Adrenal gland (tissue), 12 donors: ENCODE measurements around the gene SLC44A5. TPM values are rescaled to one million over a fixed set of nuclear protein-coding genes. Genes with fewer than 3 reads are reported as not detected.

Experiments used
- DNase-seq, 7 donors: peaks; one replicate each; pipeline ENCODE4 v3.0.0-alpha.2; 2019 to 2020
- H3K27ac ChIP-seq, 5 donors: fragments of 200-600 bp; sonication (generic) in 4 of 5; 1 replicate in 3 of 5; 2 replicates in 2 of 5; pipeline versions ENCODE4 v1.5.1 to v1.8.0; 2016 to 2020; ENCODE audit warnings: mild to moderate bottlenecking in 1 of 5
- H3K27me3 ChIP-seq: fragments of 200-600 bp; 2 replicates; pipeline ENCODE4 v1.8.0; 2021
- H3K36me3 ChIP-seq, 2 donors: fragments of 200-600 bp; replicated peaks in 1 of 2; 1 replicate in 1 of 2; 2 replicates in 1 of 2; pipeline versions ENCODE4 v1.5.1 to v1.8.0; 2018 to 2022
- H3K4me1 ChIP-seq, 2 donors: fragments of 200-600 bp; replicated peaks in 1 of 2; 1 replicate in 1 of 2; 2 replicates in 1 of 2; pipeline versions ENCODE4 v1.5.1 to v1.8.0; 2018 to 2021
- H3K4me3 ChIP-seq, 4 donors: fragments of 200-600 bp; sonication (generic) in 3 of 4; one replicate each; pipeline ENCODE4 v1.5.1; 2016 to 2018
- H3K9me3 ChIP-seq, 3 donors: fragments of 200-600 bp; sonication (generic) in 1 of 3; replicated peaks in 1 of 3; 1 replicate in 2 of 3; 2 replicates in 1 of 3; pipeline versions ENCODE4 v1.5.1 to v1.8.0; 2016 to 2021
- POLR2A ChIP-seq, 2 donors: fragments of 450-650 bp; IDR thresholded peaks; one replicate each; pipeline ENCODE4 v1.6.1; 2017; ENCODE audit warnings: antibody characterized with exemption in 2 of 2, mild to moderate bottlenecking in 2 of 2, moderate library complexity in 1 of 2
- WGBS, 4 donors: extraction: QIAGEN DNeasy Blood & Tissue Kit in 2 of 4; methylation state at CpG; one replicate each; pipeline versions ENCODE4 v1.1.5 to v1.1.7; 2013 to 2017; 5-methylcytosine and 5-hydroxymethylcytosine counted together
- intact Hi-C, 2 donors: fragments of 100-400 bp; cut with DNase I; formaldehyde crosslinking; loops; one replicate each; pipeline versions ENCODE4 v1.14.1 to v1.15.0; 2022 to 2023
- polyA plus RNA-seq, 3 donors: library from polyadenylated mRNA; stranded (reverse); fragments of 200-250 nt in 2 of 3; fragments of 350-450 nt in 1 of 3; fragmentation: Illumina TruSeq in 1 of 3; extraction: RNeasy Lipid Tissue Mini Kit (QIAGEN cat#74804) in 1 of 3; gene quantifications; one replicate each; pipeline ENCODE4 v1.2.3, GENCODE V29; 2013 to 2014
- total RNA-seq, 9 donors: library from RNA; depleted of rRNA in 4 of 9; stranded (reverse); fragments of >200 nt in 4 of 9; fragments of 120-200 nt in 1 of 9; fragmentation: NEBNext Ultra II Directional in 1 of 9; extraction: Animal tissue kit (Norgen Biotek cat#: 25700) in 1 of 9; gene quantifications; one replicate each; pipeline versions ENCODE4 v1.1.0 to v1.2.4, GENCODE V29; 2013 to 2023
- TF ChIP-seq, protein P1 (sequence below), 6 experiments: fragments of 450-650 bp in 4 of 6; fragments of 200-600 bp in 2 of 6; sonication (generic) in 1 of 6; IDR thresholded peaks; 1 replicate in 5 of 6; 2 replicates in 1 of 6; pipeline versions ENCODE4 v1.5.1 to v1.8.0; 2016 to 2021; ENCODE audit warnings: antibody characterized with exemption in 6 of 6, mild to moderate bottlenecking in 2 of 6, moderate library complexity in 1 of 6
- donor health status: healthy with polysubstance abuse.
- donor health status: Bipolar disorder and iron deficiency.
- donor health status: DM: yes; HTN: yes; CAD: no.
- donor health status: DM: no; HTN: no; CAD: no.
- donor health status: DM: no; HTN: no; CAD: no.
- donor health status: DM: yes; HTN: yes; CAD: no.

The SLC44A5 gene
- total and polyA plus RNA-seq, 12 donors, result 0.17 to 2.2 (median 0.48) TPM

DNA sequence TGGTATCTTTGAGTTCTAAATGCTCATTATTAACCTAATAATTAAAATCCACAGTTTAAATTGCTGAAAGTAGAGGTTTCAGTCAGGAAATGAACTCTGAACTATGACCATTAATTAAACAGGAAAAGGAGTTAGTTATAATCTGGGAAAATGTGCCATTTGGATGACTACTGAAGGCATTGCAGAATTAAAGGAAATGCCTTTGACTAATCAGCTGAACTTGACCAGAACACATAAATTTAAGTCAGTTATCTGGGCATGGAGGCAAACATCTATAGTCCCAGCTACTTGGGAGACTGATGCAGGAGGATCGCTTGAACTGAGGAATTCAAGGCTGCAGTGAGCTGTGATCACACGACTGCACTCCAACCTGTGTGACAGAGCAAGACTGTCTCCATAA lies 31.9 kb downstream of the SLC44A5 start:
- Histone ChIP-seq H3K4me1 (no peaks in the 10 kb centered on the region), H3K4me3 (no peak overlapping the region), H3K36me3 (no peaks in the 10 kb centered on the region), H3K27me3 (no peaks in the 10 kb centered on the region), H3K27ac (no peak overlapping the region), H3K9me3 (no peaks in the 10 kb centered on the region)
- intact Hi-C loops, result no loop called here
- DNase-seq, result no peak
- 32 to 49% (median 41%) methylated on average over 2 of the region's 2 CpGs for WGBS, 4 donors
- TF ChIP-seq, protein P1, sequence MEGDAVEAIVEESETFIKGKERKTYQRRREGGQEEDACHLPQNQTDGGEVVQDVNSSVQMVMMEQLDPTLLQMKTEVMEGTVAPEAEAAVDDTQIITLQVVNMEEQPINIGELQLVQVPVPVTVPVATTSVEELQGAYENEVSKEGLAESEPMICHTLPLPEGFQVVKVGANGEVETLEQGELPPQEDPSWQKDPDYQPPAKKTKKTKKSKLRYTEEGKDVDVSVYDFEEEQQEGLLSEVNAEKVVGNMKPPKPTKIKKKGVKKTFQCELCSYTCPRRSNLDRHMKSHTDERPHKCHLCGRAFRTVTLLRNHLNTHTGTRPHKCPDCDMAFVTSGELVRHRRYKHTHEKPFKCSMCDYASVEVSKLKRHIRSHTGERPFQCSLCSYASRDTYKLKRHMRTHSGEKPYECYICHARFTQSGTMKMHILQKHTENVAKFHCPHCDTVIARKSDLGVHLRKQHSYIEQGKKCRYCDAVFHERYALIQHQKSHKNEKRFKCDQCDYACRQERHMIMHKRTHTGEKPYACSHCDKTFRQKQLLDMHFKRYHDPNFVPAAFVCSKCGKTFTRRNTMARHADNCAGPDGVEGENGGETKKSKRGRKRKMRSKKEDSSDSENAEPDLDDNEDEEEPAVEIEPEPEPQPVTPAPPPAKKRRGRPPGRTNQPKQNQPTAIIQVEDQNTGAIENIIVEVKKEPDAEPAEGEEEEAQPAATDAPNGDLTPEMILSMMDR (IDR thresholded peaks at IDR 0.05), result no peak
- TF ChIP-seq POLR2A (IDR thresholded peaks at IDR 0.05), result no peak

DNA sequence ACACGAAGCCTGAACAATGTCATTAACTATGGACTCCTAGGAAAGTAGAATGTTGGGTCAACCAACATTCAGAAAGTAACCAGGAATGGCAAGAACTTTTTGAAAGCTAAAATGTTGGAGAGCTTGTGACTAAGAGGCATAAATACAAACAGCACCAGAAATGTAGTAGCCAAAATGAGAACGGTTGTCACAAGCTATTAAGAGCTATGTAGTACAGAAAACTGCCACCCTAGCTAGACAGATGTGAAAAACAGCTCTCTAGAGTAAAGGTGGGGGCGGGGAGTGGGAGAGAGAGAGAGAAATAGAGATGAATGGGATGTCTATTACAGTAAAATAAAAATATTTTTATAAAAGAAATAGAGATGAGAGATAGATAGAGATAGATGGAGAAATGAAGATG lies 35.1 kb downstream of the SLC44A5 start:
- H3K27ac ChIP-seq, result no peak overlapping the region
- H3K9me3 ChIP-seq, result no peaks in the 10 kb centered on the region
- no peak for DNase-seq
- 73 to 77% (median 75%) methylated on average over 3 of the region's 3 CpGs for WGBS, 4 donors
- intact Hi-C loops, result no loop called here
- no peaks in the 10 kb centered on the region for H3K27me3 ChIP-seq
- H3K36me3 ChIP-seq, result no peaks in the 10 kb centered on the region
- TF ChIP-seq POLR2A (IDR thresholded peaks at IDR 0.05), result no peak
- TF ChIP-seq, protein P1 (IDR thresholded peaks at IDR 0.05), result no peak
- no peak overlapping the region for H3K4me3 ChIP-seq
- H3K4me1 ChIP-seq, result no peaks in the 10 kb centered on the region

DNA sequence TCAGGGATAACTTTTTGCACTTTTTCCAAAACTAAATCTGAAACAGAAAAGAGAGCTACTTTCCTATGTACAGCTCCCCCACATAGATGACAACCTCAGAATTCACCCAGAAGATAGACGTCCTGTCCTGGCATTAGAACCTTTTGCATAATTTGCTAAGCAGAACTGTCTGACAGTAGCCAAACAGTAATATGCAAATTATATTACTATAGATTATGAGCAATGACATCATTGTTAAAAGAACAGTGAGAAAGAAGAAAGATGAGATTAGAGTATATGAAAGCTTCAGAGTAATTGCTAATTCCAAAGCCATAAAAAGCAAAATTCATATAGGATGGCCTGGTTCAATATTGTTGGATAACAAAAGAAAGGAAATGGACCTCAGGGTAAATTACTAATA lies 43.7 kb downstream of the SLC44A5 start:
- TF ChIP-seq, protein P1 (IDR thresholded peaks at IDR 0.05), result no peak
- TF ChIP-seq POLR2A (IDR thresholded peaks at IDR 0.05), result no peak
- DNase-seq, result no peak
- Histone ChIP-seq H3K27me3 (peaks cover 5% of the 10 kb centered on the region), H3K4me1 (no peaks in the 10 kb centered on the region), H3K9me3 (no peaks in the 10 kb centered on the region), H3K36me3 (no peaks in the 10 kb centered on the region), H3K27ac (no peak overlapping the region), H3K4me3 (no peak overlapping the region)
- 36 to 64% (median 53%) methylated on average over 1 of the region's 1 CpG for WGBS, 4 donors
- intact Hi-C loops, result no loop called here

DNA sequence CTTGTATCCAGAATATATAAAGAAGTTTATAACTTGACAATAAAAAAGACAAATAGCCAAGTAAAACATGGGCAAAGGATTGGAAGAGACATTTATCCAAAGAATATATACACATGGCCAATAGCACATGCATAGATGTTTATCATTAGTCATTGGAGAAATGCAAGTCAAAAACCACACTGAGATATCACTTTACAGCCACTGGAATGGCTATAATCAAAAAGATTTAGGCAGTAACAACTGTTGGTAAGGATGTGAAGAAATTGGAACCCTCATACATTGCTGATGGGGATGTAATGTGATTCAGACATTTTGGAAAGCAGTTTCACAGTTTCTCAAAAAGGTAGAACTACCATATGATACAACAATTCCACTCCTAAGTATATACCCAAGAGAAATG lies 51.1 kb downstream of the SLC44A5 start:
- H3K36me3 ChIP-seq, result no peaks in the 10 kb centered on the region

More for the DNA sequence above, 51.1 kb downstream of the SLC44A5 start:
- H3K27ac ChIP-seq, result no peak overlapping the region
- H3K27me3 ChIP-seq, result no peaks in the 10 kb centered on the region
- DNase-seq, result no peak
- TF ChIP-seq, protein P1 (IDR thresholded peaks at IDR 0.05), result no peak
- no peak for TF ChIP-seq POLR2A (IDR thresholded peaks at IDR 0.05)
- H3K4me1 ChIP-seq, result no peaks in the 10 kb centered on the region
- no peak overlapping the region for H3K4me3 ChIP-seq
- no peaks in the 10 kb centered on the region for H3K9me3 ChIP-seq
- intact Hi-C loops, result no loop called here
